Osteoblast (primary cell): ENCODE data around the gene ZER1. TPM values are rescaled to one million over a fixed set of nuclear protein-coding genes. Genes with fewer than 3 reads are reported as not detected.

Experiments used
- DNase-seq: peaks from one replicate; pipeline ENCODE4 v3.0.0; 2011; ENCODE audit warnings: low spot score, mixed read lengths; ENCODE audit not compliant: insufficient read length; ENCODE audit errors: missing footprints
- H2AFZ ChIP-seq: 2 replicates; pipeline ENCODE4 v1.6.0; 2011; ENCODE audit warnings: mild to moderate bottlenecking, low read length
- H3K27ac ChIP-seq: 2 replicates; pipeline ENCODE4 v1.5.1; 2011; ENCODE audit warnings: mild to moderate bottlenecking, low read depth, low read length, moderate library complexity
- H3K27me3 ChIP-seq: 2 replicates; pipeline ENCODE4 v1.6.0; 2012; ENCODE audit warnings: mild to moderate bottlenecking, control low read depth, inconsistent platforms, low read length, moderate library complexity; ENCODE audit not compliant: insufficient read depth
- H3K36me3 ChIP-seq: 2 replicates; pipeline ENCODE4 v1.5.1; 2011; ENCODE audit warnings: mild to moderate bottlenecking, low read length, control low read depth, moderate library complexity; ENCODE audit not compliant: insufficient read depth
- H3K4me1 ChIP-seq: 2 replicates; pipeline ENCODE4 v1.5.1; 2011; ENCODE audit warnings: mild to moderate bottlenecking, low read length, control low read depth, moderate library complexity; ENCODE audit not compliant: insufficient read depth
- H3K4me2 ChIP-seq: 2 replicates; pipeline ENCODE4 v1.6.0; 2011; ENCODE audit warnings: mild to moderate bottlenecking, low read length; ENCODE audit not compliant: insufficient read depth
- H3K4me3 ChIP-seq: fragments of 200-600 bp; sonication (generic); 3 replicates; pipeline ENCODE4 v1.5.1; 2012; ENCODE audit warnings: mild to moderate bottlenecking, low read length, inconsistent platforms; ENCODE audit not compliant: insufficient read depth
- H3K79me2 ChIP-seq: 2 replicates; pipeline ENCODE4 v1.6.0; 2012; ENCODE audit warnings: mild to moderate bottlenecking, low read length, control low read depth, inconsistent platforms; ENCODE audit not compliant: insufficient read depth
- H3K9me3 ChIP-seq: 2 replicates; pipeline ENCODE4 v1.5.1; 2011; ENCODE audit warnings: low read depth, low read length, control low read depth
- H4K20me1 ChIP-seq: 2 replicates; pipeline ENCODE4 v1.6.0; 2012; ENCODE audit warnings: mild to moderate bottlenecking, low read length, control low read depth; ENCODE audit not compliant: insufficient read depth
- total RNA-seq: library from RNA; depleted of rRNA; stranded (reverse); fragments of >200 nt; gene quantifications from 2 replicates; pipeline ENCODE4 v1.2.3, GENCODE V29; 2012
- TF ChIP-seq, protein P1 (sequence below): IDR thresholded peaks from 2 replicates; pipeline ENCODE4 v1.5.1; 2011; ENCODE audit warnings: mild to moderate bottlenecking, low read depth, low read length, moderate library complexity; ENCODE audit errors: extremely low read depth

The ZER1 gene
- total RNA-seq, 1 donor = 26.4 TPM

DNA sequence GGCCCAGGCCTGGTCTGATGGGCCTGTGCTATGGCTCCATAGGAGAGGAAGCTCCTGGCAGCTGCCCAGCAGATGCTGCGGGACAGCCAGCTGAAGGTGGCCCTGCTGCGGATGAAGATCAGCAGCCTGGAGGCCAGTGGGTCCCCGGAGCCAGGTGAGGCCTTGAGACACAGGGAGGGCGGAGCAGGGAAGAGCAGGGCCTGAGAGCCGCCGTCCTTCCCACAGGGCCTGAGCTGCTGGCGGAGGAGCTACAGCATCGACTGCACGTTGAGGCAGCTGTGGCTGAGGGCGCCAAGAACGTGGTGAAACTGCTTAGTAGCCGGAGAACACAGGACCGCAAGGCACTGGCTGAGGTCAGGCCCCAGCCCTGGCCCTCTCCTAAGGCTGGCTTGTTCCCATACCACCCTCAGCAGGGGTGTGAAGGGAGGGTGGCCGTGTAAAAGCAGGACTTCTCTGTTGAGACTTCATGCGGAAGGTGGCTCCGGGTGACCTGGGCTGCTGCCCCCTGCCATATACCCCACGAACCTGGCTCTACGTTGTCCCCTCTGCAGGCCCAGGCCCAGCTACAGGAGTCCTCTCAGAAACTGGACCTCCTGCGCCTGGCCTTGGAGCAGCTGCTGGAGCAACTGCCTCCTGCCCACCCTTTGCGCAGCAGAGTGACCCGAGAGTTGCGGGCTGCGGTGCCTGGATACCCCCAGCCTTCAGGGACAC, 64.9 kb downstream of the ZER1 start:
- TF ChIP-seq, protein P1, sequence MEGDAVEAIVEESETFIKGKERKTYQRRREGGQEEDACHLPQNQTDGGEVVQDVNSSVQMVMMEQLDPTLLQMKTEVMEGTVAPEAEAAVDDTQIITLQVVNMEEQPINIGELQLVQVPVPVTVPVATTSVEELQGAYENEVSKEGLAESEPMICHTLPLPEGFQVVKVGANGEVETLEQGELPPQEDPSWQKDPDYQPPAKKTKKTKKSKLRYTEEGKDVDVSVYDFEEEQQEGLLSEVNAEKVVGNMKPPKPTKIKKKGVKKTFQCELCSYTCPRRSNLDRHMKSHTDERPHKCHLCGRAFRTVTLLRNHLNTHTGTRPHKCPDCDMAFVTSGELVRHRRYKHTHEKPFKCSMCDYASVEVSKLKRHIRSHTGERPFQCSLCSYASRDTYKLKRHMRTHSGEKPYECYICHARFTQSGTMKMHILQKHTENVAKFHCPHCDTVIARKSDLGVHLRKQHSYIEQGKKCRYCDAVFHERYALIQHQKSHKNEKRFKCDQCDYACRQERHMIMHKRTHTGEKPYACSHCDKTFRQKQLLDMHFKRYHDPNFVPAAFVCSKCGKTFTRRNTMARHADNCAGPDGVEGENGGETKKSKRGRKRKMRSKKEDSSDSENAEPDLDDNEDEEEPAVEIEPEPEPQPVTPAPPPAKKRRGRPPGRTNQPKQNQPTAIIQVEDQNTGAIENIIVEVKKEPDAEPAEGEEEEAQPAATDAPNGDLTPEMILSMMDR = no peak
- Histone ChIP-seq H3K27ac (no peak overlapping the region), H3K4me3 (no peak overlapping the region), H3K27me3 (no peaks in the 10 kb centered on the region), H3K36me3 (no peaks in the 10 kb centered on the region), H2AFZ (no peak overlapping the region), H3K4me2 (no peak overlapping the region), H3K4me1 (no peaks in the 10 kb centered on the region), H3K9me3 (no peaks in the 10 kb centered on the region), H4K20me1 (no peaks in the 10 kb centered on the region), H3K79me2 (no peaks in the 10 kb centered on the region)
- DNase-seq = peak; percentile 64

DNA sequence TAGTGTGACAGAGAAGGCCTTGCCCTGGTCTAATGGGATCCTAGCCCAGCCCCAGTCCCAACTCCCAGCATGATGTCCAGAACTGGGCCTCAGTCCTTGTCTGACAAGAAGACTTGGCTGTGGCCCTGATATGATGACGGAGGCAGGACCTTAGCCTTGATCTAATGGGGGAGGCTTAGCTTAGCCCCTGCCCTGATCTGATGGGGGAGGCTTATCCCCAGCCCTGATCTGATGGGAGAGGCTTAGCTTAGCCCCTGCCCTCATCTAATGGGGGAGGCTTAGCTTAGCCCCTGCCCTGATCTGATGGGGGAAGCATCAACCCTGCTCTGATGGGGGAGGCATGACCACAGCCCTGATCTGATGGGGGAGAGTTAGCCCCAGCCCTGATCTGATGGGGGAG, 65.7 kb downstream of the ZER1 start:
- Histone ChIP-seq H3K4me1 (no peaks in the 10 kb centered on the region), H3K27ac (no peak overlapping the region), H3K4me2 (no peak overlapping the region), H3K79me2 (no peaks in the 10 kb centered on the region), H4K20me1 (no peaks in the 10 kb centered on the region), H3K9me3 (no peaks in the 10 kb centered on the region), H3K36me3 (no peaks in the 10 kb centered on the region), H3K27me3 (no peaks in the 10 kb centered on the region), H2AFZ (no peak overlapping the region), H3K4me3 (no peak overlapping the region)
- TF ChIP-seq, protein P1 = no peak
- no peak for DNase-seq

DNA sequence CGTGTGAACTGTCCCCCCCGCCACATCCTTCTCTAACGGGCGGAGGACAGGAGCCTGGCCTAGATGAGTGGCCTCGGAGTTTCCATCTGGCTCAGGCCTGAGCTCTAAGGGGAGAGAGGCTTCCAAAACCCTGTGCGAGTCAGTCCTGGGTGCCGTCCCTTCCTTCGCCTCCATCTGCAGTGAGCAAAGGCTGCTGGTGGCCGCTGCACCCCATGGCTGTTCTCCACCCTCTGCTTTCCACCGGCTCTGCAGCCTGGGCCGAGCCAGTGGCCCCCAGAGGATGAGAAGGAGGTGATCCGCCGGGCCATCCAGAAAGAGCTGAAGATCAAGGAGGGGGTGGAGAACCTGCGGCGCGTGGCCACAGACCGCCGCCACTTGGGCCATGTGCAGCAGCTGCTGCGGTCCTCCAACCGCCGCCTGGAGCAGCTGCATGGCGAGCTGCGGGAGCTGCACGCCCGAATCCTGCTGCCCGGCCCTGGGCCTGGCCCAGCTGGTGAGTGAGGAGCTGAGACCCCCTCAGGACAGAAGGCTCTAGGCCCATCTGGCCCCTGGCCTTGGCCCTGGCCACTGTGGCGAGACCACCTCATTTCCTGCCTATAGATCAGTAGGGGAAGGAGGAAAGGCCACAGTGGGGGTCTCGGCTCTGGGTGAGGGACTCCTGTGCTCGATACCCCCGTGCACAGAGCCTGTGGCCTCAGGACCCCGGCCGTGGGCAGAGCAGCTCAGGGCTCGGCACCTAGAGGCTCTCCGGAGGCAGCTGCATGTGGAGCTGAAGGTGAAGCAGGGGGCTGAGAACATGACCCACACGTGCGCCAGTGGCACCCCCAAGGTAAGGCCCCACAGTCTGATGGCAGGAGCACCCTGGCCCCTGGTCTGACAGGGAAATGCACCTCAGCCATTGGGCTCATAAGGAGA, 66.4 kb downstream of the ZER1 start:
- TF ChIP-seq, protein P1 = no peak
- Histone ChIP-seq H2AFZ (no peak overlapping the region), H3K4me3 (no peak overlapping the region), H3K9me3 (no peaks in the 10 kb centered on the region), H3K27me3 (no peaks in the 10 kb centered on the region), H3K36me3 (no peaks in the 10 kb centered on the region), H3K27ac (no peak overlapping the region), H4K20me1 (no peaks in the 10 kb centered on the region), H3K4me2 (no peak overlapping the region), H3K4me1 (no peaks in the 10 kb centered on the region), H3K79me2 (no peaks in the 10 kb centered on the region)
- DNase-seq = peak; percentile 72

DNA sequence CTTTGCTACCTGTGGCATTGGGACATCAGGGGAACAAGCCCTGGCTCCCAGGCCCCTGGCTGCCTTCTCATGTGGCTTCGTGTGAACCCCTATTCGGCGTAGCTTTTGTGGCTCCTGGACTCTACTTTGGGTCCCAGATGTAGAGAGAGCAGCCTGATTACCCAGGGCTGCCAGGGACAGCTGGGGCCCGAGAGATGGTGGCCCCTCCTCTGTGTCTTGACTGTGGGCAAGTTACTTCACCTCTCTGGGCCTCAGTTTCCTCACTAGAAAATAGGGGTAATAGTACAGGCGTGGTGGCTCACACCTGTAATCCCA, 67.4 kb downstream of the ZER1 start:
- H3K27me3 ChIP-seq = no peaks in the 10 kb centered on the region
- no peak overlapping the region for H3K4me3 ChIP-seq
- TF ChIP-seq, protein P1 = no peak
- H3K9me3 ChIP-seq = no peaks in the 10 kb centered on the region
- DNase-seq = no peak
- H2AFZ ChIP-seq = no peak overlapping the region
- no peaks in the 10 kb centered on the region for H3K36me3 ChIP-seq
- no peaks in the 10 kb centered on the region for H4K20me1 ChIP-seq
- H3K27ac ChIP-seq = no peak overlapping the region
- H3K4me1 ChIP-seq = no peaks in the 10 kb centered on the region
- no peaks in the 10 kb centered on the region for H3K79me2 ChIP-seq
- H3K4me2 ChIP-seq = no peak overlapping the region
